K562 (cell line): ENCODE data around the gene SEMA6B.

Source experiments
- FOXM1 ChIP-seq, 2 experiments: fragments of 450-650 bp in 1 of 2; sonication (generic) in 1 of 2; formaldehyde crosslinking in 1 of 2; IDR thresholded peaks; 2 replicates each; pipeline versions ENCODE4 v1.6.1 to v1.9.0; 2017 to 2022; ENCODE audit warnings: low read depth in 2 of 2, mild to moderate bottlenecking in 2 of 2, missing genetic modification reagents in 1 of 2, moderate library complexity in 1 of 2
- JUNB ChIP-seq: fragments of 450-650 bp; formaldehyde crosslinking; conservative IDR thresholded peaks from 2 replicates; pipeline ENCODE4 v1.4.0; 2020; ENCODE audit warnings: mild to moderate bottlenecking
- NR2C2 ChIP-seq, 2 experiments: fragments of 200-800 bp in 1 of 2; sonication (Bioruptor generic) in 1 of 2; sonication (generic) in 1 of 2; formaldehyde crosslinking in 1 of 2; IDR thresholded peaks; 2 replicates each; pipeline versions ENCODE4 v1.6.1 to v1.8.0; 2016 to 2022; ENCODE audit warnings: mild to moderate bottlenecking in 1 of 2, missing compliant biosample characterization in 1 of 2, missing genetic modification characterization in 1 of 2, missing genetic modification reagents in 1 of 2
- TCF7L2 ChIP-seq: fragments of 150-350 bp; IDR thresholded peaks from 2 replicates; pipeline ENCODE4 v1.6.1; 2016; ENCODE audit warnings: low read depth, mild to moderate bottlenecking, low read length, moderate library complexity
- THRAP3 ChIP-seq: fragments of 450-650 bp; IDR thresholded peaks from 2 replicates; pipeline ENCODE4 v1.6.1; 2016; ENCODE audit warnings: mild to moderate bottlenecking, inconsistent platforms, borderline replicate concordance
- TF ChIP-seq, protein P1 (sequence below): sonication (generic); formaldehyde crosslinking; IDR thresholded peaks from 2 replicates; pipeline ENCODE4 v1.8.0; 2022; ENCODE audit warnings: missing genetic modification reagents, mild to moderate bottlenecking, borderline replicate concordance

DNA sequence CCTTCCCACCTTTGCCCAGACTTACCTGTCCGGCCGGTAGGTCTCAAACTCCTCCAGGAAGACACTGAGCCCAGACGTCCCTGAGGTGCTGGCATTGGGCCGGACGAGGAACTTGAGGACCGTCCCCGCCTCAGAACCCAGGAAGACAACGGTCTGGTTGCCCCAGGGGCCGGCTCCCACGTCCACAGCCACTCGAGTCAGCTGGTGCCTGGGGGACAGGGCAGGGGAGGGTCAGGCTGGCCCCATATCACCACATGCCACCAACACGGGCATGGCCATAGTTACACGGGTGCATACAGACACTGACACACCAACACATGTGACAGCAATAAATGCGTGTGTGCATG, 11.3 kb downstream of the SEMA6B start:
- TF ChIP-seq, protein P1, sequence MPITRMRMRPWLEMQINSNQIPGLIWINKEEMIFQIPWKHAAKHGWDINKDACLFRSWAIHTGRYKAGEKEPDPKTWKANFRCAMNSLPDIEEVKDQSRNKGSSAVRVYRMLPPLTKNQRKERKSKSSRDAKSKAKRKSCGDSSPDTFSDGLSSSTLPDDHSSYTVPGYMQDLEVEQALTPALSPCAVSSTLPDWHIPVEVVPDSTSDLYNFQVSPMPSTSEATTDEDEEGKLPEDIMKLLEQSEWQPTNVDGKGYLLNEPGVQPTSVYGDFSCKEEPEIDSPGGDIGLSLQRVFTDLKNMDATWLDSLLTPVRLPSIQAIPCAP (CRISPR knock-in tag), result no peak
- TF ChIP-seq NR2C2 (CRISPR knock-in tag; IDR thresholded peaks at IDR 0.05), result no peak
- no peak for TF ChIP-seq NR2C2 (tag; IDR thresholded peaks at IDR 0.05)
- no peak for TF ChIP-seq THRAP3
- no peak for TF ChIP-seq TCF7L2
- TF ChIP-seq FOXM1 (IDR thresholded peaks at IDR 0.05; ENCODE audit: low read depth), result no peak
- TF ChIP-seq FOXM1 (CRISPR knock-in tag; IDR thresholded peaks at IDR 0.05; ENCODE audit: low read depth), result no peak
- no peak for TF ChIP-seq JUNB
